HG03045 (cell line): ENCODE results near the gene SCARB1.
"Not testable (repeated sequence)": the region's sequence is repeated elsewhere in the genome, so short reads cannot be mapped to it uniquely, and the experiment has no call there.

Source experiments
- ATAC-seq: cut with Tn5 transposase; IDR thresholded peaks from one replicate; pipeline ENCODE4 v1.9.1; 2021; ENCODE audit warnings: mild to moderate bottlenecking, moderate library complexity; ENCODE audit not compliant: unreplicated experiment

Gene SCARB1

GRCh38 chr12:124863416-124864325 lies at the start of gene SCARB1:
Gene SCARB1 (minus strand): TSS chr12:124863864. CDS start chr12:124863720, 144 bp downstream.
- ATAC-seq, result peak; percentile 76

- not testable (repeated sequence) for ATAC-seq
Measured at GRCh38 chr12:124912529-124913287, 49.0 kb upstream of the SCARB1 start.

- ATAC-seq, result not testable (repeated sequence)
Measured at GRCh38 chr12:124911521-124911920, 47.9 kb upstream of the SCARB1 start.

- ATAC-seq, result no peak
Measured at GRCh38 chr12:124910561-124911478, 47.2 kb upstream of the SCARB1 start.

GRCh38 chr12:124909831-124910560 lies 46.3 kb upstream of the SCARB1 start:
- ATAC-seq, result no peak

GRCh38 chr12:124906606-124907261 lies 43.1 kb upstream of the SCARB1 start:
- peak; percentile 51 for ATAC-seq

- peak; percentile 37 for ATAC-seq
Measured at GRCh38 chr12:124904306-124905098, 40.8 kb upstream of the SCARB1 start.

GRCh38 chr12:124902916-124903315 lies 39.3 kb upstream of the SCARB1 start:
- no peak for ATAC-seq

- ATAC-seq, result no peak
Measured at GRCh38 chr12:124901003-124901402, 37.3 kb upstream of the SCARB1 start.

GRCh38 chr12:124900345-124900795 lies 36.7 kb upstream of the SCARB1 start:
- not testable (repeated sequence) for ATAC-seq

- ATAC-seq, result no peak
Measured at GRCh38 chr12:124898923-124899294, 35.2 kb upstream of the SCARB1 start.

- no peak for ATAC-seq
Measured at GRCh38 chr12:124898200-124898922, 34.7 kb upstream of the SCARB1 start.

- no peak for ATAC-seq
Measured at GRCh38 chr12:124896461-124896860, 32.8 kb upstream of the SCARB1 start.

GRCh38 chr12:124893792-124894516 lies 30.3 kb upstream of the SCARB1 start:
- no peak for ATAC-seq

- no peak for ATAC-seq
Measured at GRCh38 chr12:124888260-124888659, 24.6 kb upstream of the SCARB1 start.

GRCh38 chr12:124887766-124888165 lies 24.1 kb upstream of the SCARB1 start:
- ATAC-seq, result not testable (repeated sequence)
